Esophagus muscularis mucosa (tissue), 4 donors: Measurements from ENCODE around the gene MCM9.

Experiments
- EP300 ChIP-seq: sonication (generic); formaldehyde crosslinking; IDR thresholded peaks from one replicate; pipeline ENCODE4 v1.6.1; 2017; ENCODE audit warnings: antibody characterized with exemption
- POLR2A ChIP-seq: fragments of 450-650 bp; IDR thresholded peaks from one replicate; pipeline ENCODE4 v1.6.1; 2017; ENCODE audit warnings: antibody characterized with exemption, moderate library complexity, mild to moderate bottlenecking, low read depth
- POLR2AphosphoS5 ChIP-seq, 2 donors: sonication (generic); formaldehyde crosslinking; IDR thresholded peaks; one replicate each; pipeline ENCODE4 v1.6.1; 2017; ENCODE audit warnings: antibody characterized with exemption in 2 of 2
- TF ChIP-seq, protein P1 (sequence below), 3 experiments: fragments of 200-600 bp in 2 of 3; fragments of 450-650 bp in 1 of 3; sonication (generic) in 2 of 3; IDR thresholded peaks; one replicate each; pipeline ENCODE4 v1.5.1; 2017 to 2019; ENCODE audit warnings: antibody characterized with exemption in 3 of 3, mild to moderate bottlenecking in 2 of 3, moderate library complexity in 1 of 3

GRCh38 chr6:118872726-118873125 lies 62.2 kb downstream of the MCM9 start:
- TF ChIP-seq POLR2A, result no peak
- TF ChIP-seq, protein P1, sequence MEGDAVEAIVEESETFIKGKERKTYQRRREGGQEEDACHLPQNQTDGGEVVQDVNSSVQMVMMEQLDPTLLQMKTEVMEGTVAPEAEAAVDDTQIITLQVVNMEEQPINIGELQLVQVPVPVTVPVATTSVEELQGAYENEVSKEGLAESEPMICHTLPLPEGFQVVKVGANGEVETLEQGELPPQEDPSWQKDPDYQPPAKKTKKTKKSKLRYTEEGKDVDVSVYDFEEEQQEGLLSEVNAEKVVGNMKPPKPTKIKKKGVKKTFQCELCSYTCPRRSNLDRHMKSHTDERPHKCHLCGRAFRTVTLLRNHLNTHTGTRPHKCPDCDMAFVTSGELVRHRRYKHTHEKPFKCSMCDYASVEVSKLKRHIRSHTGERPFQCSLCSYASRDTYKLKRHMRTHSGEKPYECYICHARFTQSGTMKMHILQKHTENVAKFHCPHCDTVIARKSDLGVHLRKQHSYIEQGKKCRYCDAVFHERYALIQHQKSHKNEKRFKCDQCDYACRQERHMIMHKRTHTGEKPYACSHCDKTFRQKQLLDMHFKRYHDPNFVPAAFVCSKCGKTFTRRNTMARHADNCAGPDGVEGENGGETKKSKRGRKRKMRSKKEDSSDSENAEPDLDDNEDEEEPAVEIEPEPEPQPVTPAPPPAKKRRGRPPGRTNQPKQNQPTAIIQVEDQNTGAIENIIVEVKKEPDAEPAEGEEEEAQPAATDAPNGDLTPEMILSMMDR (IDR thresholded peaks at IDR 0.05), result no peak
- TF ChIP-seq EP300, result no peak
- TF ChIP-seq POLR2AphosphoS5 (IDR thresholded peaks at IDR 0.05), result no peak
